ENCODE data around the gene KXD1.
"Not testable (repeated sequence)": the region's sequence is repeated elsewhere in the genome, so short reads cannot be mapped to it uniquely, and the experiment has no call there.

Gene KXD1

DNA sequence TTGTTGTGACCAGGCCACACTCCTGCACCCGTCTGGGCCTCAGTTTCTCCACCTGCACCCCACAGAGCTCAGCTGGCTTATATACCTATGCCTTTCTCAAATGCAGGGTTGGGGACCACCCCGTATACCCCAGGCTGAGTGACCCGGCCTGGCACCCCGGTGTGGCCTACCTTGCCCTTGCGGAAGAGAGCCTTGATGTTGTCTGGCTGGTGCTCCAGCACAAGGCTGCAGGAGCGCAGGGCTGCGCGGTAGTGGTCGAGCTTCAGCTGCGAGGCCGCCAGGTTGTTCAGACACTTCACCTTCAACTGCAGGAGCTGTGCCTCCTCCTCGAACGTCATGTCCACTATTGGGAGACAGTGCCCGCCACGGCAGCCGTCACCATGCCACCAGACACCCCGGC lies 20.2 kb upstream of the KXD1 start:
- DNase-seq: no peak

DNA sequence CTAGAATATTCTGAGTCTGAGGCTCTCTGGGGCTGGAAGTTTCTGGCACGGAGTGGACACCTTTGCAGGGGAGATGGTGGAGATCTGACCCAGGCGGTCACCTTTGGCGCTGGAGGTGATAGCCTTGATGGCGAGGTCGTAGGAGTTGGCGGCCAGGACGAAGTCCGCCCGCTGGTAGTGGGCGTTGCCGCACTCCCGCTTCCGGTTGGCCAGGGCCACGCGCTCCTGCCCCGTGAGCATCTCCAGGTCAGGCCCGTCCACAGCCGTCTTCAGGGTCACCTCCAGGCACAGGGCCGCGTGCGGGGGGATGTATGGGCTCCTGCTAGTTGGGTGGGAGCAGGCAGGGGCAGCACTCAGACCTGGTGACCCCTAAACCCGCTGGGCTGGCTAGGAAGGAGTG lies 19.6 kb upstream of the KXD1 start:
- no peak for DNase-seq

DNA sequence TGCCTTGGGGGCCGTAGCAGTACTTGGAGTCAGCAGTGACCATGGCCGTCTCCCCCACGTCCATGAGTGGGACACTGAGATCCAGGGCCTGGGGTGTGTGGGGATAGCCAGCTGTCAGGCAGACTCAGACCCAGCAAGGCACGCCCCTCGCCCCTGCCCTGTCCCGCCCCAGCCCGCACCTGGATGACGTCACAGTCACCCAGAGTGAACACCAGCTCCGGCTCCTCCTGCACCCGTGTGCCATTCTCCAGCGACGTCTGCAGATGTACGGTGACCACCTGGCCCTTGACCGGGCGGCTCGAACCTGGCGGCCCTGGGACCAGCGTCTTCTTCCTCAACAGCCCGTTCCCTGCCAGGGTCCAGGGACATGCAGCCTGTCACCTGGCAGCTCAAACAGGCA lies 18.3 kb upstream of the KXD1 start:
- no peak for DNase-seq

DNA sequence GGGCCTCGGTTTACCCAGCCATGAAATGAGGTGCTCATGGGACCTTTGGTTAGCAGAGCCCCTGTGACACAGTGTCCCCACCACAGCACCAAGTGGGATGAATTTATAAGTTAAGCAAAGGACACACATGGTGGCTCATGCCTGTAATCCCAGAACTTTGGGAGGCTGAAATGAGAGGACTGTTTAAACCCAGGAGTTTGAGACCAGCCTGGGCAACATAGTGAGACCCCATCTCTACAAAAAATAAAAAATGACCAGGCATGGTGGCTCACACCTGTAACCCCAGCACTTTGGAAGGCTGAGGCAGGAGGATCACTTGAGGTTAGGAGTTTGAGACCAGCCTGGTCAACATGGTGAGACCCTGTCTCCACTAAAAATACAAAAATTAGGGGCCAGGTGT lies 17.5 kb upstream of the KXD1 start:
- not testable (repeated sequence) for DNase-seq

DNA sequence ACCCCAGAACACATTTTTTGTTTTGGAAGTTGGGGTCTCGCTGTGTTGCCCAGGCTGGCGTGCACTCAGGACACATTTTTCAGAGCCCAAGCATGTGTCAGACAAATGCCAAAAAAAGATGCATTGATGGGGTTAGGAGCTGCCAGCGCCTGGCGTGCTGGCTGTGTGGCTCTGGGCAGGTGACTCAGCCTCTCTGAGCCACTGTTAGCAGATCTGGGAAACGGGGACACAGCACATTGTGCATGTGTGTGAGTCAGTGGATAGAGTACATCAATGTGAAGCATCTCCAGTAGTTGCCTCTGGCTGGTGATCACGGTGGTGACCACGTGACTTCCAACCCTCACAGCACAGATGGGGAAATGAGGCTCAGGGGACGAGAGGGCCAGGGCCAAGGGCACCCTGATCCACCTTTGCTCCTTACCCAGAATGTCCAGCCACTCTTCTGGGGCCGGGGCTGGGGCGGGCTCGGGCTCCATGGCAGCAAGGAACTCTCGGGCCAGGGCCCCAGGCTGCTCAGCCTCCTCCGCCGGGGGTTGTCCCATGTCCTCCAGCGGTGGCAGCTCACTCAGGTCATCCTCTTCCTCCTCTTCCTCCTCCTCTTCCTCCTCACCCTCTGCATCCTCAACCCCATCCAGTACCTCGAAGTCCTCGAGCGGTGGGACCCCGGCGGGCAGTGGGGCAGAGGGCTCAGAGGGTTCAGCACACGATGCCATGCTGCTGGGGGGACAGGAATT lies 16.2 kb upstream of the KXD1 start:
- no peak for DNase-seq

DNA sequence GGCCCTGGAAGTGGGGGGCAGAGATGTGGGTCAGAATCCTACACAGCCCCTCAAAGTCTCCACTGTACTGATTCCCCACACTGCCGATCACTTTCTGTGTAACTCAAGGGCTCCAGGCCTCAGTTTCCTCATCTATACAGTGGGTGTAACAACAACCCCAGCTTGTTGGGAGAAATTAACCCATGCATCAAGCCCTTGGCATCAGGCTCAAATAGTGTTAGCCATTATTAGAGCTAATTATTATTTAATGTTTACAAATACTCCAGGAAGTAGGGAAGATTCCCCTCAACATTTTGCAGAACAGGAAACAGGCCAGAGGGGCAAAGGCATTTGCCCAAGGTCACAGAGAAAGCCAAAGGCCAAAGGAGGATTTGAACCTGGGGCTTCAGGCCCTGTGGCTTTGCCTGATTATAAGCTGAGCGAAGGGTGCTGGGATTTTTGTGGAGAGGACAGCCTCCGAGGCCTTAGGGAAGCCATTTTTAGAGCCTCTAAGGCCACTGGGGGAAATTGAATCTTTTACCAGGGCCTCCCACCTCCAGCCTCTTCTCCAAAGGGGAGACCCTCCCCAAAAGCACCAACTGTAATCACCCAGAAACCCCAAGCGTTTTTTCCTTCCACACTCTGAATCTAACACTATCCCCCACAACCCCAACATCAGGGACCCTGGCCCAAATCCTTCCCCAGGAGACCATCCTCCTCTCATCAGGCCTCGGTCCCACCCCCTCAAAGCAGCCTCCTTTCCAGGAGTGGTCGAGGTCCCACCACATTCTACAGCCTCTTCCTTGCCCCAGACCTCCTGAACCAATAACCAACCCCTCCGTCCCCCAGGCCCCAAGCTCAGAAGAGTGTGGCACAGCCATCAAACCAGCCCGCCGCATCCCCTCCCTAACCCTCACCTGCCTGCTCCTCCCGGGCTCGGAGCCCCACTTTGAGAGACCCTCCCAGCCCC lies 15.4 kb upstream of the KXD1 start:
- no peak for DNase-seq

DNA sequence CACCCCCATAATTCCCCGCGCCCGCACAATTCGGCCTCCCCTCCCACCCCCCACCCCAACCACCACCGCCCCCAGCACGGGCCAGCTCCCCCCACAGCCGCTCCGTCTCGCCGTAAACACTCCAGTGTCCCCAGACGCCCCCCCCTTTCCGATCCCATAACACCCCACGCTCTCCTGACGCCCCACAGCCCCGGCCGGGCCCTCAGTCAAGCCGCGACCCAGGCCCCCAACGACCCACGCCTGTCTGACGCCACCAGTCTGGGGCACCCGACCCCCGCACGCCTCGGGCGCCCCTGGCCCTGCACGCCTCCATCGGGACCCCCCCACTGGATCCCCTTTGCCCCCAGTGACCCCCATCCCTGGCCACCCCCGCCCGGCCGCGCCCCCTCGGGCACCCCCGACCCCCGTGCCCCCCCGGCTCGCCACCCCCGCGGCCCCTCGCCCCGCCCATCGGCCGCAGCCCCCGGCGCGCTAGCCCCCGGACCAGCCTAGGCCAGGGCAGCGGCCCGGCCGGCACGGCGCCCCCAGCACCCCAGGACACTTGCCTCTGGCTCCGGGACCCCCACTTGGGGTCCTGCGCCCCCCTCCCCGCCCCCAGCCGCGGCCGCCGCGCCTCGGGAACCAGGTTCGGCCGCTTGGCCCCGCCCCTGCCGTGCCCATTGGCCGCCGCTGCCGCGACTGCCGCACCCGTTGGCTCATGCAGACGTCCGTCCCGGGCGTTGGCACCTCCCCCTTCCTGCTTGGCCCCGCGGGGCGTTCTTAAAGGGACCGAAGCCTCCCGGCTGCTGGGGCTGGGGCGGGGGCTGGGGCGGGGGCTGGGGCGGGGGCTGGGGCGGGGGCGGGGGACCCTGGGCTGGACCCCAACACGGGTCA lies 14.5 kb upstream of the KXD1 start, which contains the start of gene FKBP8:
Gene FKBP8, minus strand, starts transcription at position 633 of the 873 bp plus-strand sequence. CDS start 1,603 bp downstream, outside the sequence.
- DNase-seq: peak; percentile 77

DNA sequence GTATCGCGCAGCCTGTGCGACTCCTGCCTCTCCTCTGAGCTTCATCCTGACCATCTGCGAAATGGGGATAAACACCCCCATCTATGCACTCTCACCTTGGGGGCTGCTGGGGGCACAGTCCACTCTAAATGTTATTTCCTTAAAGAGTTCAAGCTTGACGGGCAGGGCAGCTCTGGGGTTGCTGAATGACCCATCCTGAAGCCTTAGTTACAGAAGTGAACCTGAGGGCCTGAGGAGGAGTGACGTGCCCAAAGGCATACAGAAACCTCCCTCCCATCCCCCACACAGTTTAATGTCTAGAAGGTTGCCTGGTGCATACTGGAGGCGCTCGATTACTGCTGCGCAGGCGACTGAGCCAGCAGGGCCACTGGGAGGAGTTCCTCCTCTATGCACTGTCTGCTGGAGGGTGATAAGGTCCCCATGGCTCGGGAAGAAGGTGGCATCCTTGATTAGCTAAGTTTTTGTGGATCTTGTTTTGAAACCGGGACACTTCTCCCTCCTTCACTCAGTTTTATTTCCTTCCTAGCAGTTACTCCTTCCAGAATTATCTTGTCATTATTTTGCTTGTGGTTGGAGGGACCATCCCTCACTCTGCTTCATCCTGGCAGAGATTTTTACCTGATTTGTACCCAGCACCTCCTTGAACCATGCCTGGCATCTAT lies 13.7 kb upstream of the KXD1 start:
- DNase-seq: peak; percentile 22

DNA sequence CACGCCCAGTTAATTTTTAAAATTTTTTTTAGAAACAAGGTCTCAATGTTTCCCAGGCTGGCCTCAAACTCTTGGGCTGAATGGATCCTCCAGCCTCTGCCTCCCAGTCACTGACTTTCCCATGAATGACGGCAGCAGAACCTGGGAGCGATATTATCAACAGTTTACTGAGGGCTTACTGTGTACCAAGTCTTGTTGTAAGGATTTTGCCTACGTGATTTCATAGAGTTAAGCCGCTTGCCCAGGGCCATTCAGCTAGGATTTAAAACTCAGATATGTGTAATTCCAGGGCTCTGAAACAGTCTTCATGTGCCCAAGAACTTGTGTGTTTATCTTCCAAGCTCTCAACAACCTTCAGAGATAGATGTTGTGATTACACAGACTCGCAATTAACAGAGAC lies 6.0 kb upstream of the KXD1 start:
- DNase-seq: no peak

DNA sequence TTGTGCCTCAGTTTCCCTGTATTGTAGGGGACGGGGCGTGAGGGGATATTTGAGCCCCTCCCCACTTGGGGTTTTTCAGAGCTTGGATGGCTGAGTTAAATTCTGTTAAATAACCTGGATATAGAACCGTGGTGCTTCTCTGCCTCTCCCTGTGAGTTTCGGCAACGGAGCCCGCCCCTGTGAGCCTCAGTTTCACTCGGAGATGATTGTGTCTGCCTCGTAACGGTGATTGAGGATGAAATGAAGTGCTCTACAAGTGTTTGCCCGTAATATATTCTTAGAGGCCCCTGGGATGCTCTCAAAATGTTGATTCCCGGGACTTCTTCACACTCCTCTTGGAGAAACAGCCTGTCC lies 509 bp downstream of the KXD1 start:
- no peak for DNase-seq

DNA sequence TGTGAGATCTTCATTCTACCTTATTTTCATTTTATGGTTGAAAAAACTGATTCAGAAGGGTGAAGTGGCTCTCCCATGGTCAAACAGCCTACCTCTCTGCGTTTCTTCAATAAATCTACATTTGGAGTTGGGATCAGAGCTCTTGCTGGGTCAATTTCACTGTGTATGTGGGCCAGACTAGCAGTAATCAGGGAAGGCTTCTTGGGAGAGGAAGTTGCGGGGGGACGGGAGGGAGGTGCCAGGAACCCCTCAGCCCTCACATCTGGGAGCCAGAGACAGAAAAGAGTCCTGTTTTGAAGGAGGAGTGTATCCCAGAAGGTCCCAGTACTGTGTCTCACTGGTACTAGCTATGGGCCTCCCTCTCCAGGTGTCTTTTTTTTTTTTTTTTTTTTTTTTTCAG lies 934 bp downstream of the KXD1 start:
- DNase-seq: no peak

DNA sequence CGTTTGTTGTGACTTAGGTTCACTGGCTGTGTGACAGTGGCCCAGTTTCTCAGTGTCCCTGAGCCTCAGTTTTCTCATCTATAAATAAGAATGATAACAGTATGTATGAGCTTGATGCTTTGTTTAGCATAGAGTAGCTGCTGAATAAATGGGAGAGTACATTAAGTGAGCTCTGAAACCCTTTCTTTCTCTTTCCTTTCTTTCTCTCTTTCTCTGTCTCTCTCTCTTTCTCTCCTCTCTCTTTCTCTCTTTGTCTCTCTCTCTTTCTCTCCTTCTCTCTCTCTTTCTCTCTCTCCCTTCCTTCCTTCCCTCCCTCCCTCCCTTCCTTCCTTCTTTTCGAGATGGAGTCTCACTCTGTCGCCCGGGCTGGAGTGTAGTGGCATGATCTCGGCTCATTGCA lies 2.0 kb downstream of the KXD1 start:
- DNase-seq: no peak

DNA sequence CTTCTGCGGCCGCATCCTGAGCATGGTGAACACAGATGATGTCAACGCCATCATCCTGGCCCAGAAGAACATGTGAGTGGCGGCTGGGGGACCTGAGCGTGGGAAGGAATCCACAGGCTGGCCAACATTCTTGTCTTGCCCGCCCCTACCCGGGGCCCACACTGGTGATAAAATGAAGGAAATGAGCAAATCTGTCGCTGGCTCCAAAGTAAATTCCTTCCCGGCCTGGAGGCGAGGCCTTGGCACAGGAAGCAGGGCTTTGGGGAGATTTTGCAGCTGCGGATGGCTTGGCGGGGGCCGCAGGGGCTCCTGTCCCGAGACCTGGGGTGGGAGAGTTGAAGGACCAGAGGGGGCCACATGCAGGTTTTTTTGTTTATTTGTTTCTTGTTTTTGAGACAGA lies 4.4 kb downstream of the KXD1 start:
- DNase-seq: no peak

DNA sequence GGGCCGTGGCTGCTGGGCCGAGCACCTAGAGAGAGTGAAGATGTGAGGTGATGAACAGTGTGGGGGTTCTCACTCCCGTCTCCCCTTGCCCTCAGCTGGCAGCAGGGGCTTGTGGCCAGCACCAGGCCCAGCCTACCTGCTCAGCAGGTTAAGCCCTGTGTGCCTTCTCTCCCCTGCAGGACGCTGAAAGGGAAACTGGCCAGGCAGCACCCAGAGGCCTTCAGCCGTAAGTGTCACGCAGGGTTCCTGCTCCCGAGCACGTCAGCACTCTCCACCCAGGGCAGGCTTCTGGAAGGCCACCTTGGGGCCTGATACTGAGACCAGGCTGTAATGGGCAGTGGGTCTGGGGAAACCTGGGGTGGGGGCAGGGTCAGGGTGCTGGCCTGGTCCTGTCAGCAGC lies 9.3 kb downstream of the KXD1 start:
- DNase-seq: no peak

DNA sequence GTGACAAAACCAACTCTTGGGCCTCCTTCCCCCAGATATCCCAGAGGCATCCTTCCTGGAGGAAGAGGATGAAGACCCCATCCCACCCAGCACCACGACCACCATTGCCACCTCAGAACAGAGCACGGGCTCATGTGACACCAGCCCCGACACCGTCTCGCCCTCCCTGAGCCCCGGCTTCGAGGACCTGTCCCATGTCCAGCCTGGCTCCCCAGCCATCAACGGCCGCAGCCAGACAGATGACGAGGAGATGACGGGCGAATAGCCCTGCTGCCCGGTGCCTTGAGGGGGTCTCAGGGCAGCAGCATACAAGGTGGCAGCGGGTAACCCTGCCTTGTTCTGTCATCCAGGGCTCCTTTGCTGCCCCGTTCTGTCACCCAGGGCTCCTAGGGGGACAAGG lies 10.7 kb downstream of the KXD1 start:
- DNase-seq: no peak

DNA sequence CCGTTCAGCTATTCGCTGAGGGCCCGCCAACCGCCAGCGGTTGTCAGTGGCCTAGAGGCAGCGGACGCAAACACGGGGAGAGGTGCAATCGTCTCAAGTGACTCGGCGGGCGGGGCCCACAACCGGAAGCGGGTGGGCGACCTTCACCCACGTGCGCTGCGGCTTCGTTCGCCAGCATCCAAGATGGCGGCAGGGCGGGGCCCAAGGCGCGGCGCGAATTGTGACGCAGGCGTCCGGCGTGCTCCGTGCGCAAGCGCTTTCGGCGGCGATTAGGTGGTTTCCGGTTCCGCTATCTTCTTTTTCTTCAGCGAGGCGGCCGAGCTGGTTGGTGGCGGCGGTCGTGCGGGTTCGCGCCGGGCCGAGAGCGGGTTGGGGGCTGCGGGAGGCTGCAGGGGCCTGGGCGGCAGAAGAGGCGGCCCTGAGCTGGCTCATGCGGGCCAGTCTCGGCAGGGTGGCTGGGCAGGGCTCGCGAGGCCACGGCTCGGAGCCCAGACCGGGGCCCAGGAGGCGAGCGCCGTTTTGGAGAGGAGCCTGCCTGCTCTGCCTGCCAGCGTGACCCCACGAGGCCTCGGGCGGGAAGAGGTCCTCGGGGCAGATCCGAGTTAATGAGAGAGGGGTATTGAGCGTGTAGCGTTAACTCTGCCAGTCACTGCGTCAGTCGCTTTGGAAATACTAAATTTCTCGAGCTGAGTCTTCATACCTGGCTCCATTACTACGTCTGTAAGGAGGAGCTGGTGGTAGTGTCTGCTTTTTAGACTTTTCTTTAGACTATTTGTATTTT lies 14.1 kb downstream of the KXD1 start, which contains the start of gene UBA52:
Gene UBA52, plus strand, starts transcription at position 294 of the 781 bp plus-strand sequence. CDS start 1,444 bp downstream, outside the sequence.
- peak; percentile 96 for DNase-seq

DNA sequence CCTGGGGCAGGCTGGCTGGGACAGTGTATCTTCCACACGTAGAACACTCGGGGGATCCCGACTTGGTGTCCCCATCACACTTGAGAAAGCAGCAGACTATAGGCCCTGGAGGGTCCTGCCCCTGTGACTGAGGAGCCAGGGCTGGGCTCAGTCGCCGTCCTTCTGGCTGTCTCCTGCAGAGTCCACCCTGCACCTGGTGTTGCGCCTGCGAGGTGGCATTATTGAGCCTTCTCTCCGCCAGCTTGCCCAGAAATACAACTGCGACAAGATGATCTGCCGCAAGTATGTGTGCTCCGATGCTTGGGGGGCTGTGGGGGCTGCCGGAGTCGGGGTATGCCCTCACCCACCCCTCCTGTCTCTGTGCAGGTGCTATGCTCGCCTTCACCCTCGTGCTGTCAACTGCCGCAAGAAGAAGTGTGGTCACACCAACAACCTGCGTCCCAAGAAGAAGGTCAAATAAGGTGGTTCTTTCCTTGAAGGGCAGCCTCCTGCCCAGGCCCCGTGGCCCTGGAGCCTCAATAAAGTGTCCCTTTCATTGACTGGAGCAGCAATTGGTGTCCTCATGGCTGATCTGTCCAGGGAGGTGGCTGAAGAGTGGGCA lies 17.1 kb downstream of the KXD1 start:
- DNase-seq: no peak

DNA sequence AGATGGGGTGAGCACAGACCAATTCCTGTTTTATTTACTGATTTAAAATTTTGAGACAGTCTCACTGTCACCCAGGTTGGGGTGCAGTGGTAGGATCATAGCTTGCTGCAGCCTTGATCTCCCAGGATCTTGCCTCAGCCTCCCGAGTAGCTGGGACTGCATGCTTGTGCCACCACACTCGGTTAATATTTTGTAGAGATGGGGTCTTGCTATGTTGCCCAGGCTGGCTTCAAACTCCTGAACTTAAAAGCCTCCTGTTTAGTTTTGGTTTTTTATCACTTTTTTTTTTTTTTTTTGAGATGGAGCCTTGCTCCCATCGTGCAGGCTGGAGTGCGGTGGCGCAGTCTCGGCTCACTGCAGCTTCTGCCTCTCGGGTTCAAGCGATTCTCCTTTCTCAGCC lies 18.7 kb downstream of the KXD1 start:
- no peak for DNase-seq

DNA sequence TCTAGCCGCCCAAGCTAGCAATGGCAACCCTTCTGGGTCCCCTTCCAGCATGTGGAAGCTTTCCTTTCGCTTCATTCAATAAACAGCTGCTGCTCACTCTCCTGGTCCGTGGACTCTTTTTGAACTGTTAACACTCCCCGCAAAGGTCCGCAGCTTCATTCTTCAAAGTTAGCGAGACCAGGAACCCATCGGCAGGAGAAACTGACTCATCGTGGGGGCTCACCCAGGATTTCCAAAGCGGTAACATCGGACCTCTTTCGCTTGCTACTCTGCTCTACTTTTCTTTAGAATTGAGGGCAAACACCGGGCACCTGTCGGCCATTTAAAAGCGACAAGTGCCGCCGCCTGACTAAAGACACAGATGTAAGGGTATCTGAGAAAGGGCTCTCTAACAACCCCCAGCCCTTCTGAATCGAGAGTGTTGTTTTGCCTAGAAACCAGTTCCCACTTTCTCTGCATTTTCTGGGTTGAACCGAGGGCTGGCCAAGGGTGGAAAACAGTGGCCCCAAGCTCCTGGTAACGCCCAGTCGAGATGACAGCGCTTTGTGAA lies 19.8 kb downstream of the KXD1 start:
- DNase-seq: no peak

DNA sequence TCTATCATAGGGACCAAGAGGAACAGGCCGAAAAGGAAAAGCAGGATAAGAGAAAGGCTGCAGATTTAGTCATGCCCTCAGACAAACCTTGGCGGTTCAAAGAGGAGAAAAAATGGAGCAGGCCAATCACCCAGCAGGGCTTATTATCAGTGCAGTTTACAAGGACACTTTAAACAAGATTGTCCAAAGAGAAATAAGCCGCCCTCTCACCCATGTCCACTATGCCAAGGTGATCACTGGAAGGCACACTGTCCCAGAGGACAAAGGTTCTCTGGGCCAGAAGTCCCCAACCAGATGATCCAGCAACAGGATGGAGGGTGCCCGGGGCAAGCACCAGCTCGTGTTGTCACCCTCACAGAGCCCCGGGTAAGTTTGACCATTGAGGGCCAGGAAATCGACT lies 22.6 kb downstream of the KXD1 start:
- DNase-seq: no peak

DNA sequence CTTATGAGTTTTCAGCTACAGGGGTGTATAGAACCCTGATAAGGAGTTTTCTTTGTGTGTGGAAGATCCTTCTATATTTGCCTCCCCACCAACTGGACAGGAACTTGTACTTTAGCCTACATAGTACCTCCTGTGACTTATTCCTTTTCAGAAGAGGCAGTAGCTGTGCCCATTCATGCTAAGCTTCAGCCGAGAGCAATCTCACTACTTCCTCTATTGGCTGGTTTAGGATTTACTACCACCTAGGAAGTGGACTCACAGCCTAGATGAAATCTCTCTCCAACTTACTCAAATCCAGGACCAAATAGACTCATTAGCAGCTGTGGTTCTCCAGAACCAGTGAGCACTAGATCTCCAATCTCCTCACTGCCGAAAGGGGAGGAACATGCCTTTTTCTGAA lies 28.6 kb downstream of the KXD1 start:
- DNase-seq: no peak

Measured in NCI-H2171 treated with DMSO at 0.1 percent for 48 hours (cell line).